Tibial artery (tissue), 4 donors: ENCODE data around the gene PPP1R3A.

ENCODE experiments used
- DNase-seq, 2 donors: peaks; one replicate each; pipeline ENCODE4 v3.0.0-alpha.2; 2019
- H3K27ac ChIP-seq, 2 donors: fragments of 200-600 bp; sonication (generic) in 1 of 2; 1 replicate in 1 of 2; 2 replicates in 1 of 2; pipeline ENCODE4 v1.5.1; 2018 to 2019; ENCODE audit warnings: mild to moderate bottlenecking in 1 of 2
- H3K27me3 ChIP-seq, 2 donors: fragments of 200-600 bp; sonication (generic) in 1 of 2; one replicate each; pipeline versions ENCODE4 v1.5.1 to v1.6.0; 2016 to 2019
- H3K36me3 ChIP-seq, 3 donors: fragments of 200-600 bp; sonication (generic) in 2 of 3; one replicate each; pipeline ENCODE4 v1.5.1; 2016 to 2019; ENCODE audit warnings: mild to moderate bottlenecking in 2 of 3
- H3K4me1 ChIP-seq, 4 donors: fragments of 200-600 bp; sonication (generic) in 2 of 4; 1 replicate in 3 of 4; 2 replicates in 1 of 4; pipeline ENCODE4 v1.5.1; 2016 to 2019
- H3K4me3 ChIP-seq, 2 donors: fragments of 200-600 bp; sonication (generic) in 1 of 2; 1 replicate in 1 of 2; 2 replicates in 1 of 2; pipeline ENCODE4 v1.5.1; 2018 to 2019; ENCODE audit warnings: mild to moderate bottlenecking in 2 of 2
- H3K9me3 ChIP-seq, 3 donors: fragments of 200-600 bp; sonication (generic) in 1 of 3; one replicate each; pipeline ENCODE4 v1.5.1; 2016 to 2019
- intact Hi-C: fragments of 100-400 bp; cut with DNase I; formaldehyde crosslinking; loops from one replicate; pipeline ENCODE4 v1.15.0; 2023; ENCODE audit warnings: low total_unique reads
- TF ChIP-seq, protein P1 (sequence below), 2 experiments: fragments of 200-600 bp in 1 of 2; fragments of 450-650 bp in 1 of 2; IDR thresholded peaks; one replicate each; pipeline ENCODE4 v1.5.1; 2017 to 2019; ENCODE audit warnings: antibody characterized with exemption in 2 of 2, mild to moderate bottlenecking in 1 of 2, moderate library complexity in 1 of 2

Gene PPP1R3A

DNA sequence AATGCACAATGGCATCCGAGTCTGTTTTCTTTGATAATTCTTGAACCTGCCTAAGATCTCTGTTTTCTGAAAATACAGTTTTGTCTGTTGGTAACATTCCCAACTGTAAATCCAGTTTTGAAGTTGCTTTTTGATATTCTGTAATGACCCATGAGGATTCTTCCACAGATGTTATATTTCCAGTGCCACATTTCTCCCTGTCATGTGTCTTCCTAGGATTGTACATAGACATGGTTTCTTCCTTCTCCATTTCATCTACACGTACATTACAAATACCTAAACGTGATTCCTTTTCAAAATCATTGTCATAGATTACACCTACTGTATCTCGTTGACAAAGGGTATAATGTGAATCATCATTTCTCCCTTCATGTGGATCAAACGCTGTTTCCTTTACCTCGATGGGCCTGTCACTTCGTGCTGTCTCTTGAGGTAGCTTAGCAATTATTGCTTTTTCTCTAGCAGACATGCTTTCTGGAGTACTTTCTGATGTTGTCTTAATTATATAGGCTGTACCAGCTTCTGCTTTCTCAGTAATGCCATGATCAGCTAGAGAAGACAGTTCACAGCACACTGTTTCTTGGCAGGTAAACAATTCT, 40.3 kb downstream of the PPP1R3A start:
- TF ChIP-seq, protein P1, sequence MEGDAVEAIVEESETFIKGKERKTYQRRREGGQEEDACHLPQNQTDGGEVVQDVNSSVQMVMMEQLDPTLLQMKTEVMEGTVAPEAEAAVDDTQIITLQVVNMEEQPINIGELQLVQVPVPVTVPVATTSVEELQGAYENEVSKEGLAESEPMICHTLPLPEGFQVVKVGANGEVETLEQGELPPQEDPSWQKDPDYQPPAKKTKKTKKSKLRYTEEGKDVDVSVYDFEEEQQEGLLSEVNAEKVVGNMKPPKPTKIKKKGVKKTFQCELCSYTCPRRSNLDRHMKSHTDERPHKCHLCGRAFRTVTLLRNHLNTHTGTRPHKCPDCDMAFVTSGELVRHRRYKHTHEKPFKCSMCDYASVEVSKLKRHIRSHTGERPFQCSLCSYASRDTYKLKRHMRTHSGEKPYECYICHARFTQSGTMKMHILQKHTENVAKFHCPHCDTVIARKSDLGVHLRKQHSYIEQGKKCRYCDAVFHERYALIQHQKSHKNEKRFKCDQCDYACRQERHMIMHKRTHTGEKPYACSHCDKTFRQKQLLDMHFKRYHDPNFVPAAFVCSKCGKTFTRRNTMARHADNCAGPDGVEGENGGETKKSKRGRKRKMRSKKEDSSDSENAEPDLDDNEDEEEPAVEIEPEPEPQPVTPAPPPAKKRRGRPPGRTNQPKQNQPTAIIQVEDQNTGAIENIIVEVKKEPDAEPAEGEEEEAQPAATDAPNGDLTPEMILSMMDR (IDR thresholded peaks at IDR 0.05) = no peak
- intact Hi-C loops = no loop called here
- H3K27ac ChIP-seq = no peak overlapping the region
- H3K9me3 ChIP-seq = no peaks in the 10 kb centered on the region
- no peaks in the 10 kb centered on the region for H3K36me3 ChIP-seq
- no peak for DNase-seq
- no peaks in the 10 kb centered on the region for H3K4me1 ChIP-seq
- H3K27me3 ChIP-seq = no peaks in the 10 kb centered on the region
- no peak overlapping the region for H3K4me3 ChIP-seq

DNA sequence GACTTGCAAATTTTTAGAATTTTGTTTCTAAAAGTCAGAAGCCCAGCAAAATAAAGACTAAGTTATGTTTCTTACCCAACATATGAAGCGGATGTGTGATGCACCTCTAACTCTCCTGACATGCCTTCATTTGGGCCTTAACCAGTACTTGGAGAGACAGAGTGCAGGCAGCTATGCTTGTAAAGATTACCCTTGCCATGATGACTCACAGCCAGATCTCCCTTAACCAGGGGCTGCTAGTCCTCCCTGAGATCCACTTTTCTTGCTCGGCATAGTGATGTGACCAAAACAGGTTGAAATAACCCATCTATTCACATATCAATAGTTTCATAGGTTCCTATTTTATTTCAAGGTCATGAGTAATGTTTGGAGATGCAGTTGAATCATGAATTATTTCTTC, 43.6 kb downstream of the PPP1R3A start:
- intact Hi-C loops = no loop called here
- no peak for DNase-seq
- Histone ChIP-seq H3K36me3 (no peaks in the 10 kb centered on the region), H3K4me3 (no peak overlapping the region), H3K4me1 (no peaks in the 10 kb centered on the region), H3K27ac (no peak overlapping the region), H3K27me3 (no peaks in the 10 kb centered on the region), H3K9me3 (no peaks in the 10 kb centered on the region)
- TF ChIP-seq, protein P1 (IDR thresholded peaks at IDR 0.05) = no peak

DNA sequence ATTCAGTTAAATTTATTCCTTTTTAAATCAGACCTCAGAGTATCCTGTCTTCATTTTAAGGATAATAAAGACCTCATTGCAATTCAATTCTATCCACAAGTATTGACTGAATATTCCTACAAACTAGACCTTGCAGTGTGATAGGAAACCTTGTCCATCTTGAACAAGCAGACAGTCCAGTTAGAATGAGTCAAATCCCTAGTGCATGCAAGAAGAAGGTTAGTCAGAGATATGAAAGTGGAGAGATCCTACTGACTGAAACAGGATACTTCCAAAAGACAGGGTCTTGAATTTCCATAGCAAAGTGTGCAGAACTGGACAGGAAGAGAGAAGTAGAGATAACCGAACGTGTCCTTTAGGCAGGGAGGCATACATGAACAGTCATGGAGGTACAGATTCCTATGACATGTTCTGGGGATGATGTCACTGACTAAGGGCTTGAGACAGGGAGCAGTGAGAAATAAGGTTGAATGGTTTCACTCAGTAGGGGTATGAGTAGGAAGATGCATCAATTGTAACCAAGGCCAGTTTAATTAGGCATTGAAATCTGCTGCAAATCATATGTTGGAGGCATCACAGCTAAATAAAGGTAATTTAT, 45.2 kb downstream of the PPP1R3A start:
- Histone ChIP-seq H3K36me3 (no peaks in the 10 kb centered on the region), H3K4me3 (no peak overlapping the region), H3K4me1 (no peaks in the 10 kb centered on the region), H3K9me3 (no peaks in the 10 kb centered on the region), H3K27me3 (no peaks in the 10 kb centered on the region), H3K27ac (no peak overlapping the region)
- intact Hi-C loops = no loop called here
- TF ChIP-seq, protein P1 (IDR thresholded peaks at IDR 0.05) = no peak
- no peak for DNase-seq

DNA sequence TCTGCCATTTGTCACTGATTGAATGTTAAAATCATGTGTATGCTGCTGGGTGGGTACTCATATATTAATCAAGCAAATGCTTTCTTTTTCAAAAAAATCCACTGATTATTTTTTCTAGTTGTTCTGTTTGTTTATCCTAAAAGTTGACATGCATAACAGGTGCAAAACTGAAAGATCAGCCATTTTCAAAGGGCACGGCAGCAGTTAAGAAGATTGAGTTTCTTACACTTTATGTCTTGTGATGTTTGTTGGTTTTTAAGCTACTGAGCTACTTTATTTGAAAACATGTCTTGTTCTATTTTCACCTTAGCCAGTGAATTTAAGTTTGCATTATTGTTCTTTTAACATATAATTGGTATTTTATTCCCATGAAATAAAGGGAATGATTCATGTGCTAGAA, 45.8 kb downstream of the PPP1R3A start:
- Histone ChIP-seq H3K9me3 (no peaks in the 10 kb centered on the region), H3K36me3 (no peaks in the 10 kb centered on the region), H3K27ac (no peak overlapping the region), H3K27me3 (no peaks in the 10 kb centered on the region), H3K4me3 (no peak overlapping the region), H3K4me1 (no peaks in the 10 kb centered on the region)
- no peak for DNase-seq
- TF ChIP-seq, protein P1 (IDR thresholded peaks at IDR 0.05) = no peak
- intact Hi-C loops = no loop called here

DNA sequence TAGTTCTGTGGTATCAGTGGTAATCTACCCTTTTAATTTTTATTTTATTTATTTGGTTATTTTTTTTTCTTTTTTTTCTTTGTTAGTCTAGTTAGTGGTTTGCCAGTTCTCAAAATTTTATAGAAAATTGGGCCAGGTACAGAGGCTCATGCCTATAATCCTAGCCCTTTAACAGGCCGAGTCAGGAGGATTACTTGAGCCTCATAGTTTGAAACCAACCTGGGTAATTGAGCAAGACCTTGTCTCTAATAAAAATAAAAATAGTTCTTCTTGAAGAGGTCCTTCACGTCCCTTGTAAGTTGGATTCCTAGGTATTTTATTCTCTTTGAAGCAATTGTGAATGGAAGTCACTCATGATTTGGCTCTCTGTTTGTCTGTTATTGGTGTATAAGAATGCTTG, 51.5 kb downstream of the PPP1R3A start:
- H3K4me1 ChIP-seq = no peaks in the 10 kb centered on the region
- no peaks in the 10 kb centered on the region for H3K27me3 ChIP-seq
- TF ChIP-seq, protein P1 (IDR thresholded peaks at IDR 0.05) = no peak
- H3K27ac ChIP-seq = no peak overlapping the region
- no peak for DNase-seq
- H3K9me3 ChIP-seq = no peaks in the 10 kb centered on the region
- intact Hi-C loops = no loop called here
- H3K36me3 ChIP-seq = no peaks in the 10 kb centered on the region
- no peak overlapping the region for H3K4me3 ChIP-seq
